Progenitor cell of endocrine pancreas (in vitro differentiated cells): Measurements from ENCODE around the gene CMIP. TPM values are rescaled to one million over a fixed set of nuclear protein-coding genes. Genes with fewer than 3 reads are reported as not detected.
A peak's percentile ranks its signal among the peaks of the same experiment; 100 is the strongest.

Experiments used
- DNase-seq: peaks from one replicate; pipeline ENCODE4 v3.0.0; 2021; ENCODE audit warnings: low spot score; ENCODE audit not compliant: unreplicated experiment
- H3K27ac Mint-ChIP-seq: 2 replicates; pipeline ENCODE4 v1.8.0; 2021; ENCODE audit warnings: mild to moderate bottlenecking, moderate library complexity, mixed read lengths
- H3K27me3 Mint-ChIP-seq: 2 replicates; pipeline ENCODE4 v1.8.0; 2021; ENCODE audit warnings: mixed read lengths
- H3K36me3 Mint-ChIP-seq: 2 replicates; pipeline ENCODE4 v1.8.0; 2022; ENCODE audit warnings: mixed read lengths; ENCODE audit not compliant: insufficient read depth
- H3K4me1 Mint-ChIP-seq: 2 replicates; pipeline ENCODE4 v1.8.0; 2021; ENCODE audit warnings: low read depth, mixed read lengths
- H3K4me3 Mint-ChIP-seq: 2 replicates; pipeline ENCODE4 v1.8.0; 2021; ENCODE audit warnings: low read depth, mild to moderate bottlenecking, moderate library complexity, mixed read lengths
- H3K9me3 Mint-ChIP-seq: 2 replicates; pipeline ENCODE4 v1.8.0; 2021; ENCODE audit warnings: low read depth, mixed read lengths
- total RNA-seq: library from RNA; stranded (reverse); gene quantifications from 2 replicates; pipeline ENCODE4 v1.2.1, GENCODE V29; 2021
- TF ChIP-seq, protein P1 (sequence below): fragments of 200-600 bp; sonication (generic); IDR thresholded peaks from one replicate; pipeline ENCODE4 v1.5.0; 2021; ENCODE audit warnings: antibody characterized with exemption, mild to moderate bottlenecking; ENCODE audit not compliant: unreplicated experiment

The CMIP gene
- total RNA-seq, 1 donor from 2014 or later = 62.7 TPM

GRCh38 chr16:81703177-81704155 lies 258.9 kb downstream of the CMIP start:
- TF ChIP-seq, protein P1, sequence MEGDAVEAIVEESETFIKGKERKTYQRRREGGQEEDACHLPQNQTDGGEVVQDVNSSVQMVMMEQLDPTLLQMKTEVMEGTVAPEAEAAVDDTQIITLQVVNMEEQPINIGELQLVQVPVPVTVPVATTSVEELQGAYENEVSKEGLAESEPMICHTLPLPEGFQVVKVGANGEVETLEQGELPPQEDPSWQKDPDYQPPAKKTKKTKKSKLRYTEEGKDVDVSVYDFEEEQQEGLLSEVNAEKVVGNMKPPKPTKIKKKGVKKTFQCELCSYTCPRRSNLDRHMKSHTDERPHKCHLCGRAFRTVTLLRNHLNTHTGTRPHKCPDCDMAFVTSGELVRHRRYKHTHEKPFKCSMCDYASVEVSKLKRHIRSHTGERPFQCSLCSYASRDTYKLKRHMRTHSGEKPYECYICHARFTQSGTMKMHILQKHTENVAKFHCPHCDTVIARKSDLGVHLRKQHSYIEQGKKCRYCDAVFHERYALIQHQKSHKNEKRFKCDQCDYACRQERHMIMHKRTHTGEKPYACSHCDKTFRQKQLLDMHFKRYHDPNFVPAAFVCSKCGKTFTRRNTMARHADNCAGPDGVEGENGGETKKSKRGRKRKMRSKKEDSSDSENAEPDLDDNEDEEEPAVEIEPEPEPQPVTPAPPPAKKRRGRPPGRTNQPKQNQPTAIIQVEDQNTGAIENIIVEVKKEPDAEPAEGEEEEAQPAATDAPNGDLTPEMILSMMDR = no peak
- peaks cover 29% of the 10 kb centered on the region for H3K36me3 Mint-ChIP-seq
- H3K4me3 Mint-ChIP-seq = no peak overlapping the region
- H3K9me3 Mint-ChIP-seq = no peaks in the 10 kb centered on the region
- H3K27me3 Mint-ChIP-seq = no peaks in the 10 kb centered on the region
- no peak for DNase-seq
- H3K27ac Mint-ChIP-seq = peak overlapping the region; percentile 76
- no peaks in the 10 kb centered on the region for H3K4me1 Mint-ChIP-seq

- Mint-ChIP-seq H3K27ac (no peak overlapping the region), H3K36me3 (peaks cover 26% of the 10 kb centered on the region), H3K27me3 (no peaks in the 10 kb centered on the region), H3K4me3 (no peak overlapping the region), H3K4me1 (no peaks in the 10 kb centered on the region), H3K9me3 (no peaks in the 10 kb centered on the region)
- DNase-seq = no peak
- TF ChIP-seq, protein P1 = no peak
These were observed 260.7 kb downstream of the CMIP start for GRCh38 chr16:81705261-81705660.

DNA sequence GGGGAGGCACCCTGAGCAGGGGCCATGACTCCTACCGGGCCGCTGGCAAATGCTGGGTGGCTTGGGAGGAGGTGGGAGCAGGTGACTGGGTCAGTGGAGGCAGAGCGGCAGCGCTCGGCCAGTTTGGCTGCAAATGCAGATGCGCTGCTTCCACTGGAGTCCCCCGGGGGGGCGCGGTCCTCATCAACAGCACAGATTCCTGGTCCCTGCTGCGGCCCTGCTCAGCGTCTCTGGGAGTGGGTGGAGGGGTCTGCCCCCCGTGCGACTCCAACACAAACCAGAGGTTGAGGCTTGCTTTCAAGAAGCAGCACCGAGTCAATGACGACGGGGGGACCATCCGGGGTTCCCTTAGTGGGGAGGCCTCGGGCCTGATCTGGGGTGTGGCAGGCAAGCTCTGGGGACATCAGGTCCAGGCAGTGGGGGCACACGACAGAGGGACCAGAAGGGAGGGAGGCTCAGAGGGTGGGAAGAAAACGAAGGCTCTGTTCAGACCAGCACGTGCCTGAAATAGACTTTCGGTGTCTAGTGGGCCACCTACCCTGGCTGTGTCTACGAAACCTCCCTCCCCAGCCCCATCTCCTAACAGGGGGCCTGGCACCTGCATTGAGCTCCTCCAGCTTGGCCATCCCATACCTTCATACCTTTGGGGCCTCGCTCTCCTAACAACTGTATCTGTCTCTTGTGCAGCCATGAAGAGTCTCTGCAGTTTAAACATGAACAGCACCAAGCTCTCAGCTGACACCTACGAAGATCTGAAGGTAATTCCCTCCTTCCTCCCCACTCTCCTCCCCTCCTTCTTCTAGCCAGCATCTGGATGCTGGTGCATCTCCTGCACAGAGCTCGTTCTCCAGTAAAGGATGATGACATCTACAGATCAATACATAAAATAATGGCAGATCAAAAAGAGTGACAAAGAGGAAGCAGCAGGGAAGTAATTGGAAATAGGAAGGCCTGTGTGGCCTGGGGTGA lies 262.0 kb downstream of the CMIP start:
- no peaks in the 10 kb centered on the region for H3K4me1 Mint-ChIP-seq
- H3K4me3 Mint-ChIP-seq = no peak overlapping the region
- H3K36me3 Mint-ChIP-seq = peaks cover 18% of the 10 kb centered on the region
- DNase-seq = no peak
- no peak overlapping the region for H3K27ac Mint-ChIP-seq
- H3K27me3 Mint-ChIP-seq = no peaks in the 10 kb centered on the region
- TF ChIP-seq, protein P1 = no peak
- no peaks in the 10 kb centered on the region for H3K9me3 Mint-ChIP-seq

DNA sequence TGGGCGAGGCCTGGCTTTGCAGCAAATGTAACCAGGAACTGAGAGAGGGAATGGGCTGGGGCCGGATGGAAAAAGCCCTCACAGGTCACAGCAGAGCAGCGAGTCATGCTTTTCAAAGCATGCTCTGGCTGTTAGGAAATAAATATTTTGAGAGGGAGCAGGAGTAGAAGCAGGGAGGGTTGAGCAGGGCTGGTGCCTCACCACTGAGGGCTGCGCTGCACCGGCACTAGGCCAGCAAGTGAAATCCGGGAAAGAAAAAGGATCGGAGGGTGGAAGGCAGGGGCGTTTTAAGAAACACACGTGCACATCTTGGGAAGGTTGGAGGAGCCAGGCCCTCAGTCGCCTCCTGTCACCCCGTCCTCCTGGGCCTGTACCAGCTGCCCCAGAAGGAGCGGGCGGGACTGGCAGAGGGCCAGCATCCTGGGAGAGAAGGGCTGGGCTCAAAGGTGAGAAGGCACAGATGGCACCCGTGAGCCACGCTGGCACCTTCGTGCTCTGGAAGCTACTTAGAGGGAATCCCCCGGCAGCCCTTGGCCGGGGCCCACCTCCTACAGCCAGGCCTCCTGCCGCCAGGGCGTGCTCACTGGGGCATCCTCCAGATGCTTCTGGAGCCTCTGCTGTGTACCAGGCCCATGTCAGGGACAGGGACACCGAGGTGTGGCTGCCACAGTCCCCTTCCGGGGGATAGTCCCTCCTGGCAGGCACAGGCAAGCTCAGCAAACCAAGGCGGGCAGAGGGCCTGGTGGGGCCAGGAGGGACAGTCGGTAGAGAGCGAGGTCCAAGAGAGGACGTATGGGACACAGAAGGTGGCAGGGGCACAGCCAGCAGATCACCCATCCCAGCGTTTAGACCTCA lies 263.0 kb downstream of the CMIP start:
- Mint-ChIP-seq H3K4me3 (no peak overlapping the region), H3K4me1 (no peaks in the 10 kb centered on the region), H3K27me3 (no peaks in the 10 kb centered on the region), H3K9me3 (no peaks in the 10 kb centered on the region), H3K36me3 (peaks cover 14% of the 10 kb centered on the region), H3K27ac (no peak overlapping the region)
- DNase-seq = no peak
- TF ChIP-seq, protein P1 = no peak
